SH-SY5Y (cell line): ENCODE data around the gene BAD.

Experiments used
- GATA2 ChIP-seq: IDR thresholded peaks from 2 replicates; pipeline ENCODE4 v1.6.1; 2011; ENCODE audit warnings: mild to moderate bottlenecking, low read depth, low read length
- GATA3 ChIP-seq: IDR thresholded peaks from 2 replicates; pipeline ENCODE4 v1.6.1; 2011; ENCODE audit warnings: low read depth, mild to moderate bottlenecking, low read length, moderate library complexity

BAD gene

DNA sequence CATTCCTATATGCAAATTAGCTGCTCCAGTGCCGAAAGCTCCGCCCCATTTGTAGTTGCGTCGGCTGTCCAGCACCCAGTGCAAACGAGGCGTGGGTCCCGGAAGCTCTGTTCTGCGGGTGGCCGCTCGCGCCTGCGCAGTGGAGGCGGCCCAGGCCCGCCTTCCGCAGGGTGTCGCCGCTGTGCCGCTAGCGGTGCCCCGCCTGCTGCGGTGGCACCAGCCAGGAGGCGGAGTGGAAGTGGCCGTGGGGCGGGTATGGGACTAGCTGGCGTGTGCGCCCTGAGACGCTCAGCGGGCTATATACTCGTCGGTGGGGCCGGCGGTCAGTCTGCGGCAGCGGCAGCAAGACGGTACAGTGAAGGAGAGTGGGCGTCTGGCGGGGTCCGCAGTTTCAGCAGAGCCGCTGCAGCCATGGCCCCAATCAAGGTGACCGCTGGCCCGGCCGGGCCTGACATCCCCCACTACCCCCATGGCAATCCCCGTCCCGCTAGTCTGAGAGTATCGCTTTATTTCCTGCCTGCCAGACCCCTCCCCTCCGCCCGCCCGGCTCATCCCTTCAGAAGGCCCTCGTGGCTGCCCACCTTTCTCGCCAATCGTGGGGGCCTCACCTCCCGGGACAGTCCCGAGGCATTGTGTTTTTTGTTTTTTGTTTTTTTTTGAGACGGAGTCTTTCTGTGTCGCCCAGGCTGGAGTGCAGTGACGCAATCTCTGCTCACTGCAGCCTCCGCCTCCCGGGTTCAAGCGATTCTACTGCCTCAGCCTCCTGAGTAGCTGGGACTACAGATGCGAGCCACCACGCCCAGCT lies 33.7 kb upstream of the BAD start, which contains the start of gene PRDX5:
Gene PRDX5, plus strand, starts transcription at position 161 of the 805 bp plus-strand sequence. Its CDS starts 95 bp downstream, at position 256.
- TF ChIP-seq GATA3 (no peak), GATA2 (no peak)

DNA sequence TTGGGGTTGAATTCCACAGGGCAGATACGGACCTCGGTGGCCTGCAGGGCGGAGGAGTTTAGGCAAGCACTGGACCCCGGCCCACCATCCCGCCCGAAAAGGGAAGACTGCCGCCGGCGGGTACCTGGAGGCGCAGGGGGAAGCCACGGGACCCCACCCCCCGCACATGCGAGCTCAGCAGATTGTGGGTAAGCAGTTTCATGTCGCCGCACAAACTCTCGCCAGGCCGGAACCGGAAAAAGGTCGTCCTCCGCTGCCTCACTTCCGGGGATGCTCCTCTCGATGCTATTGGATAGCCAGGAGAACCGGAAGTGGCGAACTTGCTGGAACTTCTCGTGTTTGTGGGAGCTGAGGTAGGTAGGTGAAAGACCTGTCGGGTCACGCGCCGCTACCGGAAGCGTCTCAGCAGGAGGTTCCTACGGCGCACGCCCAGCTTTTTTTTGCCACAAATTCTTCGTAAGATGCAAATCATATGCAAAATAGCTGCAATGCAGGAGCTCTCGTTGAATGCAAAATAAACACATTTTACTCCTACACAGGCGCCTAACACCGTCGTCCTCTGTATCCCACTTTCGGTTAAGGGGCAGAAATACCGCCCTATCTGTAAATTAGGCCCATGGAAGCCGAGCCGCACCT lies 33.0 kb upstream of the BAD start, which contains the start of gene TRMT112:
Gene TRMT112, minus strand, starts transcription at position 235 of the 636 bp plus-strand sequence. Its CDS starts 33 bp downstream, at position 202.
- TF ChIP-seq GATA3 (no peak), GATA2 (no peak)

DNA sequence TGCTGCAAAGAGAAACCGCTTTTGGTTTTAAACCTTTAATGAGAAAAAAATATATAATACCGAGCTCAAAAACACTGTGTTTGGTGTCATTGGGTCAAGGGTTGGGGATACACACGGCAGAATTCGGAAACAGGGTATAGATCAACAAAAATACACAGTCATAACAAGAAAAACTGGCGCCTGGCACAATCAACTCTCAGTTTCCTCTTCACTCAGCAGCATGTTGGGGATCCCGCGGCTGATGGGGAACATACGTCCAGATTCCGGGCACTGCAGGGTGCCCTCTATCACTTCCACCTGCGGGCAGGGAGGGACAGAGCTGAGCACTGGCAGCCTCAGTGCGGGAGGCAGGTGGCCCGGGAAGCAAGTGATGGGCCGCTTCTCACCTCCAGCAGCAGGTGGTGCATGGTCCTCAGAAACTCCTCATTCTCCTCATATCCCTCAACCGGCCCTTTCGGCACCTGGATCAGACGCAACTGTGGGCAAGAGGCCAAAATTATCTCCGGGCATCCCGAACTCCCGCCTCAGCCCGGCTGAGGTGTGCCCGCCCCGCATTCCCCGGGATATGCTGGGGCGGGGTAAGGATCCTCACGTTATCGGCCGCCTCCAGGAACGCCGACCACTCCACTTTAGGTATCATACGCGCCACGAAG lies 32.3 kb upstream of the BAD start:
- no peak for TF ChIP-seq GATA2
- no peak for TF ChIP-seq GATA3

DNA sequence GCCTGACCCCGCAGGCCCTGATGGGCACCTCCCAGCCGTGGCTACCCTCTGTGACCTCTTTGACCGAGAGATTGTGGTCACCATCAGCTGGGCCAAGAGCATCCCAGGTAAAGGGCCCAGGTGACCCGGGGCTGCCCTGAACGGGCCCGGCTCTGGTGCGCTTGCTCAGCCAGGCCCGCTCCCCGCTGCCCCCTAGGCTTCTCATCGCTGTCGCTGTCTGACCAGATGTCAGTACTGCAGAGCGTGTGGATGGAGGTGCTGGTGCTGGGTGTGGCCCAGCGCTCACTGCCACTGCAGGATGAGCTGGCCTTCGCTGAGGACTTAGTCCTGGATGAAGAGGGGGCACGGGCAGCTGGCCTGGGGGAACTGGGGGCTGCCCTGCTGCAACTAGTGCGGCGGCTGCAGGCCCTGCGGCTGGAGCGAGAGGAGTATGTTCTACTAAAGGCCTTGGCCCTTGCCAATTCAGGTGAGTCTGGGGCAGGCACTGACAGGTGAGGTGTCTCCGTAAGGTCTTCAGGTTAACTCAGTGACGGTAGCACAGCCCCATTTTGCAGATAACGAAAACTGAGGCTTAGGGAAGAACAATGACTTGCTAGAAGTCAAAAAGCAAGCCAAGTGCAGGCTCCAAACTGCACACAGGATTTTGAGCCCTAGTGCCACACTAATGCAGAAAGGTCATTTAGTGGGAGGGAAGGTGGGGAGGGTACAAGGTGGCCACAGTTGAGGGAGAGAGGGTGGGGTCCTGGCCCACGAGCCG lies 30.5 kb upstream of the BAD start:
- TF ChIP-seq GATA2 (no peak), GATA3 (no peak)

DNA sequence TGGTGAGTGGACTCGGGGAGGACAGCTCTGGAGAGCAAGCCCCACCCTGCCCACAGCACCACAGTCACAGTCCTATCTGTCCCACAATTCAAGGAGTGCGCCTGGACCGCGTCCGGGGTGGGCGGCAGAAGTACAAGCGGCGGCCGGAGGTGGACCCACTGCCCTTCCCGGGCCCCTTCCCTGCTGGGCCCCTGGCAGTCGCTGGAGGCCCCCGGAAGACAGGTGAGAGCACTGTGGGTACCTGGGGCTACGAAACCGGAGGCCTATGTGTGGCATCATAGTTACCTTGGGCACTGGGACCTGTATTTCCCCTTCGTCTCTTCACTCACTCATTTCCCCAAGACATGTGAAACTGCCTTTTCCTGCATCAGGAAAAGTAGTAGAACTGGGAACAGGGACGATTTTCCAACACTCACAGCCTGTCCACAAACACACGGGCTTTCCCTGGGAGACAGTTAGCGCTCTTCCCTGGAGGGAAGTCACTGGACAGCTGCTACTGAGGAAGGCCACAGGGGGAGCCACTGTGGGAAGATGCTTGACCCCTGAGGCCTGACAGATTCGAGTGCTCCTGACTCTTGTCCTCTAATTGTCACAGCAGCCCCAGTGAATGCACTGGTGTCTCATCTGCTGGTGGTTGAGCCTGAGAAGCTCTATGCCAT lies 29.8 kb upstream of the BAD start:
- TF ChIP-seq GATA3 (no peak), GATA2 (no peak)

GRCh38 chr11:64313491-64314145 lies 29.2 kb upstream of the BAD start:
- TF ChIP-seq GATA3 (no peak), GATA2 (no peak)

- TF ChIP-seq GATA3 (no peak), GATA2 (no peak)
These were observed 28.5 kb upstream of the BAD start for GRCh38 chr11:64312947-64313346.

GRCh38 chr11:64306876-64307622 lies 22.6 kb upstream of the BAD start:
- no peak for TF ChIP-seq GATA3

- TF ChIP-seq GATA2, result no peak
- no peak for TF ChIP-seq GATA3
These were observed 22.1 kb upstream of the BAD start for GRCh38 chr11:64306563-64306875.

- no peak for TF ChIP-seq GATA2
- TF ChIP-seq GATA3, result no peak
These were observed 21.5 kb upstream of the BAD start for GRCh38 chr11:64305691-64306562.

DNA sequence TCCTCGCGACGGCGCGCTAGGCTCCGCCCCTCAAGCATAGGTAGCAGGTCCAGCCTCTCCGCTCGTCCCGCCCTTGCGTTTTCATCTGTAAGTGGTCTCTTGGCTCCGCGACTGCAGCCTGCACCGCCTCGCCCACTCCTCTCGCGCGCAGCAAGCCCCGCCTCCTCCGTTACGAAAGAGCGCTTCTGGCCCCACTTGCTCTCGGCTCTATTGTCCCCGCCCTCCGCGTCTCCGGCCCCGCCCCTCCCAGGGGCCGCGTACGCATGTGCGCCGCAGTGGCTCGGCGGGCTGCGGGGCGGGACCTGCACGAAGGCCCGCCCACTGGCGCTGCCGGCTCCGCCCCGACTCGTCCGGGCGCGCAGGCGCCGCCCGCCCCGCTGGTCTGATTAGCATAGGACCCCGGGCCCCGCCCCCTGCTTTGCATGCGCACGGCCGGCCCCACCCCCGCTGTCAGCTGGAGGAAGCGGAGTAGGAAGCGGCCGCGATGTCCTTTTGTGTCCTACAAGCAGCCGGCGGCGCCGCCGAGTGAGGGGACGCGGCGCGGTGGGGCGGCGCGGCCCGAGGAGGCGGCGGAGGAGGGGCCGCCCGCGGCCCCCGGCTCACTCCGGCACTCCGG lies 20.7 kb upstream of the BAD start, which contains the start of gene ESRRA:
Gene ESRRA, plus strand, starts transcription at position 450 of the 616 bp plus-strand sequence. CDS start 1,656 bp downstream, outside the sequence.
- no peak for TF ChIP-seq GATA3
- no peak for TF ChIP-seq GATA2
